ENCODE data around the gene REG3A.

The REG3A gene

GRCh38 chr2:79129260-79129659 lies 30.3 kb downstream of the REG3A start:
- CTCF ChIA-PET: no interaction called here
- H3K4me3 ChIP-seq (ENCODE audit: low read depth, low read length): no peak overlapping the region
- no peak for TF ChIP-seq CTCF (IDR thresholded peaks at IDR 0.05; ENCODE audit: insufficient read depth, low read length, missing control alignments)
- no peak for DNase-seq (ENCODE audit: low read depth, low spot score)
- POLR2A ChIA-PET: no interaction called here

- no peak for DNase-seq (ENCODE audit: low read depth, low spot score)
- no peak for TF ChIP-seq CTCF (IDR thresholded peaks at IDR 0.05; ENCODE audit: insufficient read depth, low read length, missing control alignments)
- CTCF ChIA-PET: no interaction called here
- POLR2A ChIA-PET: no interaction called here
- H3K4me3 ChIP-seq (ENCODE audit: low read depth, low read length): no peak overlapping the region
These were observed 31.1 kb downstream of the REG3A start for GRCh38 chr2:79128406-79128805.

- no peak for TF ChIP-seq CTCF (IDR thresholded peaks at IDR 0.05; ENCODE audit: insufficient read depth, low read length, missing control alignments)
- POLR2A ChIA-PET: no interaction called here
- no peak overlapping the region for H3K4me3 ChIP-seq (ENCODE audit: low read depth, low read length)
- CTCF ChIA-PET: no interaction called here
- DNase-seq (ENCODE audit: low read depth, low spot score): no peak
These were observed 33.9 kb downstream of the REG3A start for GRCh38 chr2:79125721-79125985.

- H3K4me3 ChIP-seq (ENCODE audit: low read depth, low read length): no peak overlapping the region
- CTCF ChIA-PET: no interaction called here
- no peak for TF ChIP-seq CTCF (IDR thresholded peaks at IDR 0.05; ENCODE audit: insufficient read depth, low read length, missing control alignments)
- POLR2A ChIA-PET: no interaction called here
- no peak for DNase-seq (ENCODE audit: low read depth, low spot score)
These were observed 34.4 kb downstream of the REG3A start for GRCh38 chr2:79124907-79125720.

- ChIA-PET POLR2A (no interaction called here), CTCF (no interaction called here)
- no peak for DNase-seq (ENCODE audit: low read depth, low spot score)
- no peak overlapping the region for H3K4me3 ChIP-seq (ENCODE audit: low read depth, low read length)
- no peak for TF ChIP-seq CTCF (IDR thresholded peaks at IDR 0.05; ENCODE audit: insufficient read depth, low read length, missing control alignments)
These were observed 36.9 kb downstream of the REG3A start for GRCh38 chr2:79122676-79123075.

- DNase-seq (ENCODE audit: low read depth, low spot score): no peak
- no peak for TF ChIP-seq CTCF (IDR thresholded peaks at IDR 0.05; ENCODE audit: insufficient read depth, low read length, missing control alignments)
- ChIA-PET POLR2A (no interaction called here), CTCF (no interaction called here)
- H3K4me3 ChIP-seq (ENCODE audit: low read depth, low read length): no peak within 1 kb of the TSS
These were observed 39.3 kb downstream of the REG3A start, which contains the start of gene REG1A for GRCh38 chr2:79120194-79120713. TSS of gene REG1A (plus strand) at chr2:79120488. CDS start at chr2:79120862, 374 bp downstream.
